Peyer's patch (tissue), 4 donors: ENCODE results near the gene CIAO2B.

Source experiments
- POLR2A ChIP-seq, 2 donors: fragments of 450-650 bp; IDR thresholded peaks; one replicate each; pipeline ENCODE4 v1.5.1; 2017; ENCODE audit warnings: antibody characterized with exemption in 2 of 2, mild to moderate bottlenecking in 2 of 2, moderate library complexity in 2 of 2
- TF ChIP-seq, protein P1 (sequence below), 6 experiments: fragments of 450-650 bp in 4 of 6; fragments of 200-600 bp in 2 of 6; sonication (generic) in 1 of 6; IDR thresholded peaks; one replicate each; pipeline ENCODE4 v1.5.1; 2017 to 2019; ENCODE audit warnings: antibody characterized with exemption in 6 of 6, mild to moderate bottlenecking in 3 of 6, moderate library complexity in 1 of 6

DNA sequence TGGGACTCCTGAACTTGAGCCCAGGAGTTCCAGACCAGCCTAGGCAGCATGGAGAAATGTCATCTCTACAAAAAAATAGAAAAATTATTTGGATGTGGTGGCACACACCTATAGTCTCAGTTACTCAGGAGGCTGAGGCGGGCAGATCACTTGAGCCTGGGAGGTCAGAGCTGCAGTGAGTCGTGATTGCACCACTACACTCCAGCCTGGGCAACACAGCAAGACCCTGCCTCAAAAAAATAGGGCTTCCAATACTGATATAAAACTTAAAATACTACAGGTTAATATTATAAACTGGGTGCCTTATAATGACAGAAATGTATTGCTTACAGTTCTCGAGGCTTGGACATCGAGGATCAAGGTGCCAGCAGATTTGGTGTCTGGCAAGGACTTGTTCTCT lies 11.7 kb upstream of the CIAO2B start:
- no peak for TF ChIP-seq POLR2A (IDR thresholded peaks at IDR 0.05)
- TF ChIP-seq, protein P1, sequence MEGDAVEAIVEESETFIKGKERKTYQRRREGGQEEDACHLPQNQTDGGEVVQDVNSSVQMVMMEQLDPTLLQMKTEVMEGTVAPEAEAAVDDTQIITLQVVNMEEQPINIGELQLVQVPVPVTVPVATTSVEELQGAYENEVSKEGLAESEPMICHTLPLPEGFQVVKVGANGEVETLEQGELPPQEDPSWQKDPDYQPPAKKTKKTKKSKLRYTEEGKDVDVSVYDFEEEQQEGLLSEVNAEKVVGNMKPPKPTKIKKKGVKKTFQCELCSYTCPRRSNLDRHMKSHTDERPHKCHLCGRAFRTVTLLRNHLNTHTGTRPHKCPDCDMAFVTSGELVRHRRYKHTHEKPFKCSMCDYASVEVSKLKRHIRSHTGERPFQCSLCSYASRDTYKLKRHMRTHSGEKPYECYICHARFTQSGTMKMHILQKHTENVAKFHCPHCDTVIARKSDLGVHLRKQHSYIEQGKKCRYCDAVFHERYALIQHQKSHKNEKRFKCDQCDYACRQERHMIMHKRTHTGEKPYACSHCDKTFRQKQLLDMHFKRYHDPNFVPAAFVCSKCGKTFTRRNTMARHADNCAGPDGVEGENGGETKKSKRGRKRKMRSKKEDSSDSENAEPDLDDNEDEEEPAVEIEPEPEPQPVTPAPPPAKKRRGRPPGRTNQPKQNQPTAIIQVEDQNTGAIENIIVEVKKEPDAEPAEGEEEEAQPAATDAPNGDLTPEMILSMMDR (IDR thresholded peaks at IDR 0.05) = no peak
